HPDE6-E6E7 (cell line): Measurements from ENCODE around the gene CABP1.
A peak's percentile ranks its signal among the peaks of the same experiment; 100 is the strongest.

Experiments used
- DNase-seq: peaks from one replicate; pipeline ENCODE4 v3.0.0; 2011; ENCODE audit warnings: missing footprints; ENCODE audit errors: extremely low spot score

The CABP1 gene

DNA sequence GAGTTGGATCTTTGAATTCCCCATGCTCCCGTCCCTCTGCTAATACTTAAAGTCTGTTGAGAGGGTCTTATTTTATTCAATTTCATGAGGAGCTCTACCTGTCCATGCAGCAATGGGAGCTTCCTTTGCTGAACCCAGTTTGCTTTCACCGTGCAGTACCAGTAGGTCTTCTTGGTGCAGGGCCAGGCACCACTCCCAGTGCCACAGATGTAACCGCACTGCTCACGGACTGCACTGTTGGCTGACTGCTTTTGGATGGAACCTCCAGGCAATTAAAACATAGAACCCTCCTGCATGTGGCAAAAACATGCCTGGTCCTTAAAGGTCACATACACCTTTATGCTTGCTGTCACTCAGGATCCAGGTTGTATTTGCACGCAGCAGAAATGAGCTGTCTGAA, 9.3 kb upstream of the CABP1 start:
- DNase-seq, result no peak

GRCh38 chr12:120640861-120641833, 721 bp downstream of the CABP1 start:
- peak; percentile 52 for DNase-seq

GRCh38 chr12:120642121-120642520, 1.7 kb downstream of the CABP1 start:
- DNase-seq, result no peak

DNA sequence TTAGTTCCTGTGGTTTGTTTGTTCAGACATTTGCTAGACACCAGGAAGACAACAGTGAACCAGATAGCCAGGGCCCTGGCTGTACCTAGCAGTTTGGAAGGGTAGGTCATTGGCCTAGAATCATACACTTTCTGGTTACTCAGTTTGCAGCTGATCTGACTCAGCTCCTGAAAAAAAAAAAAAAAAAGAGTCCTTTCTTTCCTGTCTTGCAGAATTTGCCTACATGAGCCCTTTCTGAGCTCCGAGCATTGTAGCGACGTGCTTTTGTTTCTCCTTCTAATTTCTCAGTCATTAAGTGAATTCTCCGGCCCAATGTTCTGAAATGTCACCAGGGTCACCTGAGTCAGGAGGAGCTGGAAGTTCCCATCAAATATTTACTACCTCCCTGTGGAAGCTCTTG, 2.4 kb downstream of the CABP1 start:
- DNase-seq, result no peak

- no peak for DNase-seq
Measured at GRCh38 chr12:120643574-120643973, 3.1 kb downstream of the CABP1 start.

GRCh38 chr12:120646044-120646443, 5.6 kb downstream of the CABP1 start:
- DNase-seq, result no peak

DNA sequence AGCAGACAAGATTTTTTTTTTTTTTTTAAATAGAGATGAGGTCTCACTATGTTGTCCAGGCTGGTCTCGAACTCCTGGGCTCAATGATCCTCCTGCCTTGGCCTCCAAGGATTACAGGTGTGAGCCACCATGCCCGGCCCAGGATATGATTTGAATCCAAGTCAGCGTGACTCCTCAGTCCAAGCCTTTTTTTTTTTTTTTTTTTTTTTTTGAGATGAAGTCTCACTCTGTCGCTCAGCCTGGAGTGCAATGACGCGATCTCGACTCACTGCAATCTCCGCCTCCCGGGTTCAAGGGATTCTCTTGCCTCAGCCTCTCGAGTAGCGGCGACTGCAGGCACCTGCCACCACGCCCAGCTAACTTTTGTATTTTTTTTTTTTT, 6.9 kb downstream of the CABP1 start:
- no peak for DNase-seq

GRCh38 chr12:120649442-120650232, 9.2 kb downstream of the CABP1 start:
- DNase-seq, result no peak

DNA sequence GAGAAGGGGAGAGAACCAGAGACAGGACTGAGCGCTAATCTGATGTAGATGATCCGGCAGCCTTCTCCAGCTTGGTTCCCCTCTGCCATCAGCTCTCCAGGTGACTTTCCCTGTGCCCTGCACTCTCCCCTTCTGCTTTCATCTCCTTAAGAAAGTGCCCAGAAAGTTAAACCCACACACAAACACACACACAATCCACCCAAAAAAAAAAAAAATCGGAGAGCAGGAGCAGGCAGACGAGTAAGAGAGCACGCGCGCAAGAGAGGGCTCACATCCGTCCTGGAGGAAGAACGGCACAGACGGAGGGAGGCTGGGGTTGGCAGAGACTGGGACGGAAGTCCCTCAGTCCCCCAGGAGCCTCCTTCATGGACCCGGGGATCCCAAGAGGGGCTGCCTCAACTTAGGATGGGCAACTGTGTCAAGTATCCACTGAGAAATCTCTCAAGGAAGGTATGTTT, 9.8 kb downstream of the CABP1 start:
- no peak for DNase-seq

DNA sequence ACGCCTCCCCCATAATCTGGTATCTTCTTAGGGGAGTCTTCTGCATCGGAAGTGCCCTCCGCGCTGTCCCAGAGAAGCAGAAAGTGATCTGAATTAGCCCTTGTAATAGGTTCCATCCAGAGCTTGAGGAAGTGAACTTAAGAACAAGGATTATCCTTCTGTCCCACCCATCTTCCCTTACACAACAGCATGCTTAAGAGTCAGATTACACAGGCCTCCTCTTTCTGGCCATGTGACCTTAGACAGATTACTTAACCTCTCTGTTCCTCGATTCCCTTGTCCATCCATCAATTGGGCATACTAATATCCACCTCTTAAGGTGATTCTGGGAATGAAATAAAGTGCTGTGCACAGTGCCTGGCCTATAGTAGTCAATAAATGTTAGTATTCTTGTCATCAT, 11.4 kb downstream of the CABP1 start:
- DNase-seq, result no peak

GRCh38 chr12:120652656-120653435, 12.4 kb downstream of the CABP1 start:
- DNase-seq, result no peak

- no peak for DNase-seq
Measured at GRCh38 chr12:120653611-120654010, 13.2 kb downstream of the CABP1 start.

DNA sequence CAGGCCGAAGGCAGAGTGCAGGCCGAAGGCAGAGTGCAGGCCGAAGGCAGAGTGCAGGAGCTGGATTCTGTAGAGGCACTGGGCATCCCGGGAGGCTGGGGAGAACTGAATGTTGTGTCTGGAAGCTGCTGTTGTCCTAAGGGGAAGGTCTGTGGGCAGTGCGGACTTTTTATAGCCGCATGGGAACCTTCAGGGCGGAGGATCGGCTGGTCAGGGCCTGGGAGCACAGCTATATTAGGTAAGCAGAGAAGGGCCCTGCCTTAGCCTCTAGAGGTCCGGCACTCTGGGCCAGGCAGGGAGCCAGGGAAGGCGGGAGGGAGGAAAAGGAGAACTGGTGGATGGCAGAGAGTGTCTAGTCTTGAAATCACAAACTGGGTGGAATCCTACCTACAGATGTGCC, 14.2 kb downstream of the CABP1 start:
- no peak for DNase-seq

GRCh38 chr12:120656008-120656407, 15.6 kb downstream of the CABP1 start:
- DNase-seq, result no peak

DNA sequence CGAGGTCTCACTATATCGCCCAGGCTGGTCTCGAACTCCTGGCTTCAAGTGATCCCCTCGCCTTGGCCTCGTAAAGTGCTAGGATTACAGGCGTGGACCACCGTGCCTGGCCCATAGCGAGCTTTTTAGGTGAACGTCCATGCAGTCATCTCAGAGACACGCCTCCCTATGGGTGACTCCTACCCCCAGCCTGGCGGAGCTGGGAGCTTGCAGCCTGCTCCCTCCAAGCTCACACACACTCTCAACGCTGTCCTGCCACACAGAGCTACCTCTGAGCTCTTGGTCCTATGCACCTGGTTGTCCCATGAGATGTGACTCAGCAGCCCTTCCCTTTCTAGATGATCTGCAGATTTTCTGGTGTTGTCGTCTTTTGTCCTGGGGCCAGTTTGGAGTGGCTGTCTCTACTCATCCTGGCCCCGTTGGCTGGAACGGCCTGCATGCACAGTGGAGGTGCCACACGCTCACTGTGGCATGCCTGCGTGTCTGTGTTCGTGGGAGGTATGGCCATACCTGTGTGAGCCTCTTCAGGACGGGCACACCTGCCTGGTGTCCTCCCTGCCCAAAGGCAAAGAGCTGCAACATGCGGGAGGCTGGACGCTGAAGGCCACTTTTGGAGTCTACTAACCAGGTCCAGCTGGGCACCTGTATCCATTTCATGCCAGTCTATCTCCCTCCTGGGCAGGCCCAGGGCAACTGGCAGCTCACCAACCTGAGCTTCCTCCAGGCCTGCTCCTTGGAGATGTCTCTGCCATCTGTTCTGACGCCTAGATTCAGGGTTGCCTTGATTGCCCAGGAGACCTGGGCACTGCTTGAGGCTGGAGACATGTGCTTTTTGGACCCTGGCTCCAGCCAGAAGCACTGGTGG, 18.1 kb downstream of the CABP1 start:
- DNase-seq, result no peak

- no peak for DNase-seq
Measured at GRCh38 chr12:120659151-120659525, 18.7 kb downstream of the CABP1 start.

DNA sequence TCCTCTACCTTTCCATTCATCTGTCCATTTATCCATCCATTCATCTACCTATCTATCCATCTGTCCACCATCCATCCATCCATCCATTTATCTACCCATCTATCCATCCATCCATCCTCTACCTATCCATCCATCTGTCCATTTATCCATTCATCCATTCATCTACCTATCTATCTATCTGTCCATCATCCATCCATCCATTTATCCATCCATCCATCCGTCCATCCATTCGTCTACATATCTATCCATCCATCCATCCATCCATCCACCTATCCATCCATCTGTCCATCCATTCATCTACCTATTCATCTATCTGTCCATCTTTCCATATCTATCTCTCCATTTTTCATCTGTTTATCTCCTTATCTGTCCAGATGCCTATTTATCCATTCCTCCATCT, 21.0 kb downstream of the CABP1 start:
- no peak for DNase-seq

- no peak for DNase-seq
Measured at GRCh38 chr12:120662879-120663278, 22.5 kb downstream of the CABP1 start.

DNA sequence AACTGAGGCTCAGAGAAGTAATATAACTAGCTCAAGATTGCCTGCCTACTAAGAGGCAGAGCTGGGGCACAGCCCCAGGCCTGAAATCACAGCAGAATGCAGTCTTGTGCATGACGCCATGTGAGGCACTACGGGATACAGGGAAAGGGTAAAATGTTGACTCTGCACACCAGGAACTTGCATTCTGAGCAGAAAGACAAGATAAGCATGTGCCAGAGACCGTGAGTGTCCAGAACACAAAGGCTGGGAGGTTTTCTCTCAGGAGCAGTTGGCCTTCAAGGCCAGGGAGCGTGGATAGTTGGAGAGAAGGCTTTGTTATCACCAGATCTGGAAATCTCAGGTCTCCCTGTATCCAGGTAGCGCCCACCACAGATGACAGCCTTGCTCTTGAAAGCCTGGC, 23.3 kb downstream of the CABP1 start:
- DNase-seq, result no peak

DNA sequence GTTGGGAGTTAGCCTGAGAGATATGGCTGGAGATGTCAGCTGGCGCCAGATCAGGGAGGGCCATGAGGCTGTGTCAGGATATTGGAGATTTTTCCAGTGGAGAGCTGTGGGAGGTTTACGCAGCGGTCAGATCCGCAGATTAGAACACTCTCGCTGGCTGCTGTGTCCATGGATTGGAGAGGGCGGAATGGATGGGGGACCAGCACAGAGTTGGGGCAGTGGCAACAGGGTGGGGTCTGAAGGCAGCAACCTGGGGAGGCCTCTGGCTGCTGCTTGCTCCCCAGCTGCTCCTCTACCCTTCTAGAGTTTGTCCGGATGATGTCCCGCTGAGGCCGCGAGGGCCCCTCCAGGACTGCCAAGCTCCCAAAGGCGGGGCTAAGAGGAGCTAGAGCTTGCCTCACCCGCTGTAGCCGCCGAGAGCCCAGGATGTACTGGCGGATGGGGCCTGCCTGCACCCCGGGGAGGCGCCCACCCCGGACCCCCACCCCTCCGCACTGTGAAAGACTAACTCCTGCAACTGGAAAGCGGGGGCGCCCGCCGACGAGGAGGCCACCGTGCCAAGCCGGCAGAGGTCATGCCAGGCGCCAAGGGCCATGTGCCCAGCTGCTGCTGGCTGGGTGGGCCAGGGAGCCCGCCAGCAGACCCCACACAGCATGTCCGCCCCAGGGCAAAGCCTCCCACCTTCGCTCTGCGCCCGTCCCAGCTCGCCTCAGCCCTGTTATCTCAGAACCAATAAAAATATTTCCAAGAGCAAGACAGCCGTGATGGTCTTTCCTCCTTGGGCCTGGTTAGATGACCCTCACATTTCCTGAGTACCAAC, 26.4 kb downstream of the CABP1 start:
- no peak for DNase-seq
